Astrocyte (in vitro differentiated cells and primary cell): ENCODE results near the gene CNTNAP2. TPM values are rescaled to one million over a fixed set of nuclear protein-coding genes. Genes with fewer than 3 reads are reported as not detected.
"Not testable (repeated sequence)": the region's sequence is repeated elsewhere in the genome, so short reads cannot be mapped to it uniquely, and the experiment has no call there.

Source experiments
- DNase-seq: peaks from one replicate; pipeline ENCODE4 v3.0.0-alpha.2; 2010; ENCODE audit warnings: low read depth
- FAIRE-seq: peaks from 2 replicates; lab custom pipeline; 2011; peaks lifted over from hg19 to GRCh38; lab: Jason Lieb, UNC
- H2AFZ ChIP-seq: 2 replicates; pipeline ENCODE4 v1.6.0; 2012; ENCODE audit warnings: low read depth, low read length, inconsistent platforms
- H3K27ac ChIP-seq: 2 replicates; pipeline ENCODE4 v1.5.1; 2011; ENCODE audit warnings: low read depth, low read length, inconsistent platforms
- H3K27me3 ChIP-seq: 2 replicates; pipeline ENCODE4 v1.6.0; 2011; ENCODE audit warnings: low read length, inconsistent platforms; ENCODE audit not compliant: insufficient read depth
- H3K36me3 ChIP-seq: 2 replicates; pipeline ENCODE4 v1.5.1; 2011; ENCODE audit warnings: low read length, inconsistent platforms; ENCODE audit not compliant: insufficient read depth
- H3K4me1 ChIP-seq: 2 replicates; pipeline ENCODE4 v1.5.1; 2011; ENCODE audit warnings: low read length, inconsistent platforms; ENCODE audit not compliant: insufficient read depth
- H3K4me2 ChIP-seq: 2 replicates; pipeline ENCODE4 v1.6.0; 2012; ENCODE audit warnings: low read length, inconsistent platforms
- H3K4me3 ChIP-seq: 2 replicates; pipeline ENCODE4 v1.5.1; 2011; ENCODE audit warnings: low read depth, mild to moderate bottlenecking, low read length, inconsistent platforms; ENCODE audit not compliant: insufficient read depth
- H3K79me2 ChIP-seq: 2 replicates; pipeline ENCODE4 v1.6.0; 2012; ENCODE audit warnings: mild to moderate bottlenecking, low read length, inconsistent platforms; ENCODE audit not compliant: insufficient read depth
- H3K9ac ChIP-seq: 2 replicates; pipeline ENCODE4 v1.6.0; 2012; ENCODE audit warnings: mild to moderate bottlenecking, low read length, inconsistent platforms
- H3K9me3 ChIP-seq: 2 replicates; pipeline ENCODE4 v1.5.1; 2012; ENCODE audit warnings: low read depth, mild to moderate bottlenecking, low read length, inconsistent platforms; ENCODE audit not compliant: insufficient read depth
- H4K20me1 ChIP-seq: 2 replicates; pipeline ENCODE4 v1.6.0; 2012; ENCODE audit warnings: low read length, inconsistent platforms; ENCODE audit not compliant: insufficient read depth
- H3K27ac Mint-ChIP-seq: one replicate; pipeline ENCODE4 v1.8.0; 2021; ENCODE audit warnings: mild to moderate bottlenecking, mixed read lengths; ENCODE audit not compliant: unreplicated experiment
- H3K27me3 Mint-ChIP-seq: one replicate; pipeline ENCODE4 v1.8.0; 2021; ENCODE audit warnings: low read depth, mixed read lengths; ENCODE audit not compliant: unreplicated experiment
- H3K36me3 Mint-ChIP-seq: one replicate; pipeline ENCODE4 v1.8.0; 2021; ENCODE audit warnings: low read depth, mixed read lengths; ENCODE audit not compliant: unreplicated experiment
- H3K4me1 Mint-ChIP-seq: one replicate; pipeline ENCODE4 v1.8.0; 2021; ENCODE audit warnings: low read depth, mixed read lengths; ENCODE audit not compliant: unreplicated experiment
- H3K4me3 Mint-ChIP-seq: one replicate; pipeline ENCODE4 v1.8.0; 2021; ENCODE audit warnings: mild to moderate bottlenecking, moderate library complexity, mixed read lengths; ENCODE audit not compliant: unreplicated experiment
- H3K9me3 Mint-ChIP-seq: one replicate; pipeline ENCODE4 v1.8.0; 2021; ENCODE audit warnings: mild to moderate bottlenecking, mixed read lengths; ENCODE audit not compliant: unreplicated experiment
- CTCF ChIP-seq: IDR thresholded peaks from 2 replicates; pipeline ENCODE4 v1.5.1; 2011; ENCODE audit warnings: low read depth, mild to moderate bottlenecking, inconsistent platforms, low read length, moderate library complexity; ENCODE audit not compliant: insufficient read depth
- EZH2 ChIP-seq: IDR thresholded peaks from 2 replicates; pipeline ENCODE4 v1.6.1; 2012; ENCODE audit warnings: mild to moderate bottlenecking, low read length, inconsistent platforms; ENCODE audit not compliant: insufficient read depth
- total RNA-seq: library from RNA; stranded (reverse); gene quantifications from 2 replicates; pipeline ENCODE4 v1.2.1, GENCODE V29; 2021

The CNTNAP2 gene
- total RNA-seq, 1 donor from 2014 or later: 20.0 TPM

- Histone ChIP-seq H3K4me2 (no peak overlapping the region), H3K9ac (no peak overlapping the region), H3K79me2 (no peaks in the 10 kb centered on the region), H3K4me3 (no peak overlapping the region), H3K4me1 (no peaks in the 10 kb centered on the region), H3K36me3 (no peaks in the 10 kb centered on the region), H3K27me3 (no peaks in the 10 kb centered on the region), H3K27ac (no peak overlapping the region), H4K20me1 (no peaks in the 10 kb centered on the region), H3K9me3 (no peaks in the 10 kb centered on the region), H2AFZ (no peak overlapping the region)
- FAIRE-seq: no peak
- Mint-ChIP-seq H3K27ac (no peak overlapping the region), H3K4me1 (no peaks in the 10 kb centered on the region), H3K9me3 (no peaks in the 10 kb centered on the region), H3K4me3 (no peak overlapping the region), H3K27me3 (no peaks in the 10 kb centered on the region), H3K36me3 (no peaks in the 10 kb centered on the region)
- TF ChIP-seq CTCF: no peak
- no peak for DNase-seq
Observed at GRCh38 chr7:148412691-148413090, 2296.1 kb downstream of the CNTNAP2 start.

GRCh38 chr7:148419856-148420832 lies 2303.5 kb downstream of the CNTNAP2 start:
- Mint-ChIP-seq H3K27ac (no peak overlapping the region), H3K9me3 (no peaks in the 10 kb centered on the region), H3K4me3 (no peak overlapping the region), H3K27me3 (no peaks in the 10 kb centered on the region), H3K36me3 (peaks cover 2% of the 10 kb centered on the region), H3K4me1 (peaks cover 3% of the 10 kb centered on the region)
- H3K27ac ChIP-seq: no peak overlapping the region
- H3K9me3 ChIP-seq: no peaks in the 10 kb centered on the region
- H2AFZ ChIP-seq: no peak overlapping the region
- H3K4me3 ChIP-seq: no peak overlapping the region
- FAIRE-seq (no peak), DNase-seq (no peak)
- no peaks in the 10 kb centered on the region for H3K4me1 ChIP-seq
- no peaks in the 10 kb centered on the region for H4K20me1 ChIP-seq
- no peaks in the 10 kb centered on the region for H3K27me3 ChIP-seq
- no peak overlapping the region for H3K4me2 ChIP-seq
- H3K36me3 ChIP-seq: no peaks in the 10 kb centered on the region
- TF ChIP-seq CTCF: no peak
- no peak for TF ChIP-seq EZH2
- no peaks in the 10 kb centered on the region for H3K79me2 ChIP-seq
- H3K9ac ChIP-seq: no peak overlapping the region

- FAIRE-seq (no peak), DNase-seq (no peak)
- Histone ChIP-seq H3K4me2 (no peak overlapping the region), H3K27ac (no peak overlapping the region), H3K36me3 (no peaks in the 10 kb centered on the region), H3K9me3 (no peaks in the 10 kb centered on the region), H2AFZ (no peak overlapping the region), H3K27me3 (no peaks in the 10 kb centered on the region), H3K4me3 (no peak overlapping the region), H4K20me1 (no peaks in the 10 kb centered on the region), H3K4me1 (no peaks in the 10 kb centered on the region), H3K9ac (no peak overlapping the region), H3K79me2 (no peaks in the 10 kb centered on the region)
- Mint-ChIP-seq H3K36me3 (peaks cover 2% of the 10 kb centered on the region), H3K27ac (no peak overlapping the region), H3K4me1 (peaks cover 3% of the 10 kb centered on the region), H3K9me3 (peaks cover 3% of the 10 kb centered on the region), H3K27me3 (no peaks in the 10 kb centered on the region), H3K4me3 (no peak overlapping the region)
- TF ChIP-seq CTCF (no peak), EZH2 (no peak)
Observed at GRCh38 chr7:148422030-148422429, 2305.4 kb downstream of the CNTNAP2 start.

- not testable (repeated sequence) for H3K4me1 ChIP-seq, H3K9ac ChIP-seq, H3K4me1 Mint-ChIP-seq, H2AFZ ChIP-seq, DNase-seq, H3K4me3 ChIP-seq, H3K9me3 Mint-ChIP-seq, H3K4me2 ChIP-seq, H3K79me2 ChIP-seq, H3K4me3 Mint-ChIP-seq, H3K27me3 Mint-ChIP-seq, H3K27me3 ChIP-seq, H3K36me3 ChIP-seq, H3K9me3 ChIP-seq, H3K36me3 Mint-ChIP-seq, H3K27ac ChIP-seq, H4K20me1 ChIP-seq, FAIRE-seq, H3K27ac Mint-ChIP-seq
Observed at GRCh38 chr7:148426393-148426792, 2309.8 kb downstream of the CNTNAP2 start.
